GM18907 (cell line): Measurements from ENCODE around the gene KDR.

Experiments used
- ATAC-seq: cut with Tn5 transposase; IDR thresholded peaks from one replicate; pipeline ENCODE4 v1.9.1; 2021; ENCODE audit warnings: mild to moderate bottlenecking, moderate library complexity; ENCODE audit not compliant: unreplicated experiment

KDR gene

GRCh38 chr4:55031158-55031557, 94.2 kb downstream of the KDR start:
- ATAC-seq = no peak

GRCh38 chr4:55030589-55030988, 94.8 kb downstream of the KDR start:
- ATAC-seq = no peak

GRCh38 chr4:55029821-55030503, 95.4 kb downstream of the KDR start:
- no peak for ATAC-seq

- ATAC-seq = no peak
Observed at GRCh38 chr4:55029321-55029720, 96.1 kb downstream of the KDR start.
